Esophagus muscularis mucosa (tissue), 4 donors: ENCODE measurements around the gene TCEANC2.

ENCODE experiments used
- CTCF ChIP-seq, 3 experiments: fragments of 200-600 bp in 2 of 3; fragments of 450-650 bp in 1 of 3; sonication (generic) in 2 of 3; IDR thresholded peaks; one replicate each; pipeline ENCODE4 v1.5.1; 2017 to 2019; ENCODE audit warnings: antibody characterized with exemption in 3 of 3, mild to moderate bottlenecking in 2 of 3, moderate library complexity in 1 of 3
- EP300 ChIP-seq: sonication (generic); formaldehyde crosslinking; IDR thresholded peaks from one replicate; pipeline ENCODE4 v1.6.1; 2017; ENCODE audit warnings: antibody characterized with exemption
- POLR2A ChIP-seq: fragments of 450-650 bp; IDR thresholded peaks from one replicate; pipeline ENCODE4 v1.6.1; 2017; ENCODE audit warnings: antibody characterized with exemption, moderate library complexity, mild to moderate bottlenecking, low read depth
- POLR2AphosphoS5 ChIP-seq, 2 donors: sonication (generic); formaldehyde crosslinking; IDR thresholded peaks; one replicate each; pipeline ENCODE4 v1.6.1; 2017; ENCODE audit warnings: antibody characterized with exemption in 2 of 2

- no peak for TF ChIP-seq CTCF (IDR thresholded peaks at IDR 0.05)
- TF ChIP-seq POLR2AphosphoS5 (IDR thresholded peaks at IDR 0.05), result no peak
- no peak for TF ChIP-seq EP300
- TF ChIP-seq POLR2A, result no peak
These were observed 79.1 kb downstream of the TCEANC2 start for GRCh38 chr1:54132495-54132894.
